HG03469 (cell line): ENCODE measurements around the gene ZBTB38.

Experiments used
- ATAC-seq: cut with Tn5 transposase; IDR thresholded peaks from one replicate; pipeline ENCODE4 v1.9.1; 2021; ENCODE audit warnings: mild to moderate bottlenecking, moderate library complexity, moderate number of reproducible peaks; ENCODE audit not compliant: unreplicated experiment

Gene ZBTB38

DNA sequence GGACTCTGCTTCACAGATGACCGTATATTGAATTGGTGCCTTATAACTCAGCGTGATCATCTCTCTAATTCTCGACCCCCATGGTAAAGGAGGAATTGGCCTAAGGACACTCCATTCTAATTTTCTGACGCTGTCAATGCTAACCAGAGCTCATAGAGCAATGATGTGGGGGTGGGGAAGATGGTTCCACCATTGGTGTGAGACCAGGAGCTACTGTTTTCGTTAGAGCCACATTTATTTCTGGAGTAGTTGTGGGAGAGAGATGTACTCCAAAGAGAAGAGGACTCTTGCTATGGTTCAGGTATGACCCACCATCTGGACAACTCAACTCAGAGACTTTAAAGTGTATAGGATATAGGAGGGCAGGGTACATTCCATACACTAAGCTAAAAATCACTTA is 16.3 kb downstream of the ZBTB38 start:
- no peak for ATAC-seq

GRCh38 chr3:141385406-141386125 is 17.3 kb downstream of the ZBTB38 start:
- ATAC-seq: no peak

GRCh38 chr3:141386126-141386488 is 17.8 kb downstream of the ZBTB38 start:
- no peak for ATAC-seq

DNA sequence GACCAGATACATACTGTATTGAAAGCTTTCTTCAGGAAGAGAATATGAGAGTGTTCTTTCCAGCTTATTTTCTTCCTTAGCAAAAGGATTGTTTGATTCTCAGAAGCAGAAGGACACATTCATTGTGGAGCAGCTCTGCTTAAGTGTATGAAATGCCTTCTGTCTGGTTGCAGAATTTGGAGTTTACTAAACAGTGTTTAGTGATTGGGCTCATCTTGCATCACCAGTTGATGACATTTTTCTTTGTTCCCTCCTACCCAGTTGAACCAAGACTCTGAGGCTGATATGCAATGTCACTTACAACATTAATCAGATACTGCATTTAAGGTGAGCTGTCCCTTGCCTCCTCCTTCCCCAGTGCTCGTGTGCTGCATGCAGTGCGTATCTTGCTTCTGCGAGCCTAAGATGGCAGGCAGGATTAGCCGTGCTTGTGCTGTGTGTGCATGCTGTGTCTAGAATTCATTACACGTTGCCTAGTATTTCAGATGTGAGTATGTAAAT is 18.4 kb downstream of the ZBTB38 start:
- ATAC-seq: no peak

- no peak for ATAC-seq
Measured at GRCh38 chr3:141387516-141387915, 19.2 kb downstream of the ZBTB38 start.

DNA sequence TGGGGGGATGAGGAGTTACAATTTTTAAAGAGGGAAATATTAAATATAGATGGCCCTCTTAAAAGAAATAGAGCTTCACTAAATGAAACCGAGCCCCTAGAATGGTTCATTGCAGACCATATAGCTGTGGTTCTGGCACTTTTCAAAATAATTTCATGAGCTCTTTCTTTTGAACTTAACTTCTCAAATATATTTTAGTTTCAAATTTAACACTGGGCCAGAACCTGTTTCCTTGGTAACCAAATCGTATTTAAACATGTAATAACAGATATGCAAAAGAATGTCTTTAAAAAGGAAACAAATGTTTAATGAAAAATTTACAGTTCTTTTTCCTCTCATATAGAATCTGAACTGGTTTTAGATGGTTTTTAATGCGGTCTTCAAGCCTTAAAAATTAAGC is 20.1 kb downstream of the ZBTB38 start:
- no peak for ATAC-seq

- no peak for ATAC-seq
Measured at GRCh38 chr3:141388823-141389621, 20.7 kb downstream of the ZBTB38 start.

DNA sequence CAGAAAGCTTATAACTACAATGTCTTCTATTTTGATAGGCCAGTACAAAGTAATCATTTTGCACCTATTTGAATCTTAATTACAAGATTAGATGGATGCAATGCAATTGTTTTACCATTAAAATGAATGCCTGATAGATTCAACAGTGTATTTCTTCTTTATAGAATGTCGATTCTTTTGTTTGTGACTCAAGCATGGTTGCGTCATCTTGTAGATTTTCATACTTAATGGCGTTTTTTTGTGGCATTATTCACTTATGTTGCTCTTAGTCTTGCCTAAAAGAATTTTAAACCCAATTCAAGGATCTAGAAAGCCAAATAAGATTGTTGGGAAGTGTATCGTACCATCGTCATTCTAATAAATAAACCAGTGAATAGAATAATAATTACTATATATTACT is 21.4 kb downstream of the ZBTB38 start:
- no peak for ATAC-seq

DNA sequence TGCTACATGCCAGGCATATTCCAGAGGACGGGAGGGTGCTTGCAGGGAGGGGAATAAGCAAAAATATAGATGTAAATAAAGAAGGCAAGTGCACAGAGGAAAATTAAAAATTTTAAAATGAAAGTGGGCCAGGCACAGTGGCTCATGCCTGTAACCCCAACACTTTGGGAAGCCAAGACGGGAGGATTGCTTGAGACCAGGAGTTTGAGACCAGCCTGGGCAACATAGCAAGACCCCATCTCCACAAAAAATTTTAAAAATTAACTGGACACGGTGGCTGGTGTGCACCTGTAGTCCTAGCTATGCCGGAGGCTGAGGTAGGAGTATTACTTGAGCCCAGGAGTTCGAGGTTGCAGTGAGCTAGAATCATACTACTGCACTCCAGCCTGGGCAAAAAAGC is 22.4 kb downstream of the ZBTB38 start:
- no peak for ATAC-seq

DNA sequence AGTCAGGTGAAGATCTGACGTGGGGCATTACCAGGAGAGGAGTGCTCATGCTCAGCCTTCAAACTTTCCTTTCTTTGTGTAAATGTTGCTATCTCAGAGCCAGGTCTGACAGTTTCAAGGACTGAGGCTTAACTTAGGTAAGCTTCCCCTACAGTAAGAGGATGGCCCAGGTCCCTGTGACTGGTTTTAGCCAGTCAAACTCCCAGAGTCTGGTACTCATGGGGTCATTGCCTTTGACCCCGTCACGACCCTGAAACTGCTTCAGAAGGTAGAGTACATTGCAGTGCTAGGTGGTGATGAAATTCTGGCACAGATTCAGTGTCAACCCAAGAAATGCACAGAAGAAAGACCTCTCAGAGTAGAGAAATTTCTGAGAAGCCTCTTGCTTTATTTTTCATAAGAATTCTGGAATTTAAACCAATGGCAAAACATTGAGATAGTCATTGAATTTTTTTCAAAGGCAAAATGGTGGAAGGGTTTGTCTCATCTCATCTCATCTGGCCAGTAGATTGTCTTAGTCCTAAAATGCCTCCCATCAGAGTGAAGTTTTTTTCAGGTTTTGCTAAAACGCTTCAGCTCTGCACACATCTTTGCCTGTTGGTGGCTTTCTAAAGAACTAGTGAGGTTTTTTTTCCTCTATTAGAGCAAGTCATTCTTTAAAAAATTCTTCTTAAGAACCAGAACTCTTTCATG is 23.1 kb downstream of the ZBTB38 start:
- ATAC-seq: no peak

DNA sequence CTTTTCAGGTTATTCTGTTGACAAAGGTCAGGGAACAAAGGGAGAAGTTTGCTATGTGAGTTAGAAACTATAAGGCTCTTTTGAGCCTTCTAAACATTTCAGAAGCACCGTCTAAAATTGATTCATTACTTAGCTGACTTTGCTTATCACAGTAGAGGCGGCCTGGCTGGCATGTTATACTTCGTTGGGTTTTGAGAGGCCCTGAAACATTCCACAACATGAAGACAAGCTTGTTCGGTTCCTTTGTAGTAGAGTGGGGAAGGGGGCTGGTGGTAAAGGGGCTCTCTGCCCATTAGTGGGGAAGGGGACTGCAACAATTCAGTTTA is 23.6 kb downstream of the ZBTB38 start:
- no peak for ATAC-seq

GRCh38 chr3:141392416-141392815 is 24.1 kb downstream of the ZBTB38 start:
- ATAC-seq: no peak

- no peak for ATAC-seq
Measured at GRCh38 chr3:141392897-141393734, 24.8 kb downstream of the ZBTB38 start.

DNA sequence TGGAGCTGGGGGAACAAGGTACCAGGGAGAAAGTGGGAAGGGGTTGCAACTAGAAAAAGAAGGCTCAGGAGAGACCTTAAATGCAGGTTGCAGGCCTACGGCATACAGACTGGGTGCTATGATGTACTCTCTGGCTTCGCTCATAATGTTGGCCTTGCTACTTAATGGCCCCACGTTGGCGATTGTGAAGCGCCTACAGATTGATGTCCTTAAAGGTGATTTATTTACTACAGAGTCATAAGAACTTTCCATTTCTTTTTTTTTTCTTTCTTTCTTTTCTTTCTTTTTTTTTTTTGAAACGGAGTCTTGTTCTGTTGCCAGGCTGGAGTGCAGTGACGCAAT is 25.4 kb downstream of the ZBTB38 start:
- ATAC-seq: no peak

GRCh38 chr3:141394560-141394959 is 26.3 kb downstream of the ZBTB38 start:
- ATAC-seq: no peak

GRCh38 chr3:141395005-141395589 is 26.8 kb downstream of the ZBTB38 start:
- no peak for ATAC-seq

DNA sequence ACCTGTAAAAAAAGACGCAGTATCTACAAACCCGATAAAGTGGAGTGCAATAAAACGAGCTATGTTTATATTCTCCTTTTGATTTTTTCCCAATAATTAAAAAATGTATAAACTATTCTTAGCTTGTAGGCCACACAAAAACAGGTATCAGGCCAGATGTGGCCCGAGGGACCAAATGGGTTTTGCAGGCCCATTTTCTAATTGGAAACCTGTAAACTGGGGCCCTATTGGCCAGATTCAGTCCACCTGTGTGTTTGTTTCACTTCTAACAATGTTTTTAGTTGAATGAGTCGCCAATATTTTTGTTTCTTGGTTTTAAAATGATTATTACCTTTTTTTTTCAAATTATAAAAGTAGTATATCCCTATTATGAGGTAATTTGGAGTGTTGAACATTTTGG is 29.7 kb downstream of the ZBTB38 start:
- ATAC-seq: no peak

DNA sequence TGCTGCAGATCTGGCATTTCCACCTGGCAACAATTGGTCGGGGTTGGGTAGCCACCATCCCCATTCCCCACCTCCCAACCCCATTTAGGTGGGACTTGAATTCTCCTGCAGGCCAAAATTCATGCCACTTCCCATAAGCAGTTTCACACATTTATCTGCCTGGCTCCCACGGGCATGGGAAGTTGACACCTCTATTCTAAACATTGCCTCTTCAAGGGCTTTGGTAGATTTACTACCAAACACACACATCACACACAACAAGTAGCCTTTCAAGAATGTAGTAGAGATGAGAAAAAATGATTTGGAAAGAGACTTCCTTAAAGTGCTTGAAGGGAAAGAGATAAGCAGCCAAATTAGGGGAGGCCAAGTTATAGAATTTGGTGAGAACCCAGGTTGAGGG is 30.9 kb downstream of the ZBTB38 start:
- no peak for ATAC-seq

- ATAC-seq: no peak
Measured at GRCh38 chr3:141400073-141400971, 32.0 kb downstream of the ZBTB38 start.

- ATAC-seq: no peak
Measured at GRCh38 chr3:141401095-141401494, 32.8 kb downstream of the ZBTB38 start.
